Inferior parietal cortex (tissue), 1 donor: Measurements from ENCODE around the gene AIG1.
A peak's percentile ranks its signal among the peaks of the same experiment; 100 is the strongest.
"Not testable (repeated sequence)": the region's sequence is repeated elsewhere in the genome, so short reads cannot be mapped to it uniquely, and the experiment has no call there.

ENCODE experiments used
- DNase-seq: peaks from one replicate; pipeline ENCODE4 v3.0.0-alpha.2; 2016; ENCODE audit errors: extremely low spot score

The AIG1 gene

DNA sequence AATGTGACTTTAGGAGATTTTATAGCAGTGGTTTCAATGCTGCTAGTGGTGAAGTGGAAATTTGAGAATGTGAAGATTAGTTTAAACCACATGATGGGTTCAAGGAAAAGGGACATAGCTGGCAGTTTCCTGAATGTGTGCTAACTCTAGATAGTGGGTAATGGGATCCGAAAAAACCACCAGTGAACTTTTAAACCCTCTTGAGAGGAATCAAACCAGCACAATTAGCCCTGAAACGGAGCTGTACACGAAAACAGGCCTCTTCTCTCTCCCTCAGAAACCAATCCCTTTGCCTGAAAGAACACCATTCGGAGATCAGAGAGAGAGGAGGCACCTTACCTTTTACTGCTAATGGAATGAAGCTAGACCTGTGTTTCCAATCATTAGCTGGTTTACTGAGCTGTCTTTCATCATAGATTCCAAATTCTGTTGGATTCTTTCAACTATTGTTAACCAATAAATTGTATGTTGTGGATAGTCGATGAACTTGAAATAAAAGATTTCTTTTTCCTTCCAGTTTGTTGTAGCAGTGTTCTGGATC is 103.9 kb downstream of the AIG1 start:
- DNase-seq: peak; percentile 54

DNA sequence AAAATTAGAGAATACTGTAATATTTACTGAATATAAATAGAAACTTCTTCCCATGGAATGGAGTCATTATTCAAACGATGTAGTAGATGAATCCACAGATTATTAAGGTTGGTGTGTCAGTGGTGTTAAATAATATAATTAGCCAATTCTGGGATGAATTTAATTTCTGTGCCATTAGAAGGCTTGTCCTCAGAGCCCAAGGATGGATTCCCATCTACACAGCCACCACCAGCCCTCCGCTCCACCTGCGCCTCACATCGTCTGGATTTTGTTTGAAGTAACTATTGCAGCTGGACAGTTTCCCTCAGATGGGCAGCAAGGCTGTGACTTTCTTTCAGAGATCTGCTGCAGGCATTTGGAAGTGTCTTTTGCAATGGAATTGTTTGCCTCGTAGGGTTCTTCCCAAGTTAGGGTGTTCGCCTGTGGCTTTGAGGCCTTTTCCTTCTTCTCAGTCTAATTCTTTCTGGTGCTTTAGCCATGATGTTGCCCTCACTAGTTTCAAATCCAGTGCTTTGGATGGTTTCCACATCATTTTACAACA is 104.7 kb downstream of the AIG1 start:
- no peak for DNase-seq

DNA sequence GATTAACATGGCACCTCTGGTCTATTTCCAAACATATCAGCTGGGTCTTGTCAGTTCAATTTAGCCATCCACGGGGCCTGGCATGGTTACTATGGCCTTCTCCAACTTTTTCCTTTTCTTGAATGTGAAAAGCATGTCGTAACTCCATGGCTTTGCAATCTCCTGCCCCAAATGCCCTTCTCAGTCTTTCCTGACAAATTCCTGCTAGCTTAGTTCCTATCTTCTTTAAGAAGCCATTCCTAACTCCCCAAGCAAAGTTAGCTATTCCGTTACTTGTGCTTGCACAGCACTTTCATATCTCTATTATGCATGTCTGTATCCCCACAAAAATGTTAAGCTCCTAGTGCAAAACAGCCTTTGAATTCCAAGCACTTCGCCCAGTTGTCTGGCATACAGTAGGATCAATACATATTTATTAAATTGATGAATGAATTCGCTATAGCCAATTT is 105.6 kb downstream of the AIG1 start:
- DNase-seq: no peak

DNA sequence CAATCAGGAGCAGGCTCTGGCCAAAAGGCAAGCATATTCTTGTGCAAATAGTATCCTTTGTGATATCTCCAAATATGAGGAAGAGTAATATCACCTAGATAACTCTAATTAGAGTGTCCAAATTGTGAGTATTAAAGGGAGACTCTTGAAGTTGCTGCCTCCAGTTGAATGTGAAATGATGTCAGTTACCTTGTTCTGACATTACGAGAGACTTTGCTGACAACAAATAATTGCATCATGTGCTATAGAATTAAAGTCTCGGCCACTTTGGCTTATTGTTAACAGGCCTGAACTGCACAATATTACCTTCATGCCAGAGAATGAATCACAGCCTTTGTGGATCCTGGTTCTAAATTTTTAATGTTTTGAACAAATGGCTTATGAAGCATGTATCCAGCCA is 106.5 kb downstream of the AIG1 start:
- no peak for DNase-seq

DNA sequence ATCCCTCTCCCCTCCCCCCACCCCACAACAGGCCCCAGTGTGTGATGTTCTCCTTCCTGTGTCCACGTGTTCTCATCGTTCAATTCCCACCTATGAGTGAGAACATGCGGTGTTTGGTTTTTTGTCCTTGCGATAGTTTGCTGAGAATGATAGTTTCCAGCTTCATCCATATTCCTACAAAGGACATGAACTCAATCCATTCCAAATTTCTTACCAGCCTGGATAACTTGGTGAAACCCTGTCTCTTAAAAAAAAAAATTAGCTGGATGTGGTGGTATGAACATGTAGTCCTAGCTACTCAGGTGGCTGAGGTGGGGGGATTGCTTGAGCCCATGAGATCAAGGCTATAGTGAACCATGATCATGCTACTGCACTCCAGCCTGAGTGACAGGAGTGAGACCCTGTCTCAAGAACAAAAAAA is 107.7 kb downstream of the AIG1 start:
- not testable (repeated sequence) for DNase-seq

DNA sequence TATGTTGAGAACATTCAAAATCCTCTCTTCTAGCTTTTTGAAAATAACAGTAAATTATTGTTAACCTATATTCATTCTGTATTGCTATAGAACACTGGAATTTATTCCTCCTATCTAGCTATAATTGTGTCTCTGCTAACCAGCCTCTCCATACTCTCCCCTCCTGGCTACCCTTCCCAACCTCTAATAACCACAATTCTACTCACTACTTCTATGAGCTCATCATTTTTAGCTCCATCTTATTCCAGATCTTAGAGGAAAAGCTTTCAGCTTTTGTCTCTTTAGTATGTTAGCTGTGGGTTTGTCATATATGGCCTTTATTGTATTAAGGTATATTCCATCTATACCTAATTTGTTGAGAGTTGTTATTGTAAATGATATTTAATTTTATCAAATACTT is 108.8 kb downstream of the AIG1 start:
- DNase-seq: no peak

DNA sequence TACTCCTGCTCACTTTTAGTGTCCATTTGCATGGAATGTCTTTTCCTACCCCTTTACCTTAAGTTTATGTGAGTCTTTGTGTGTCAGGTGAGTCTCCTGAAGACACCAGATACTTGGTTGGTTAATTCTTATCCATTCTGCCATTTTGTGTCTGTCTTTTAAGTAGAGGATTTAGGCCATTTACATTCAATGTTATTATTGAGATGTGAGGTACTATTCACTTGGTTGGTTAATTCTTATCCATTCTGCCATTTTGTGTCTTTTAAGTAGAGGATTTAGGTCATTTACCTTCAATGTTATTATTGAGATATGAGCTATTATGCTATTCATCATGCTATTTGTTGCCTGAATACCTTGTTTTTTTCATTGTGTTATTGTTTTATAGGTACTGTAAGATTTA is 113.8 kb downstream of the AIG1 start:
- DNase-seq: no peak

DNA sequence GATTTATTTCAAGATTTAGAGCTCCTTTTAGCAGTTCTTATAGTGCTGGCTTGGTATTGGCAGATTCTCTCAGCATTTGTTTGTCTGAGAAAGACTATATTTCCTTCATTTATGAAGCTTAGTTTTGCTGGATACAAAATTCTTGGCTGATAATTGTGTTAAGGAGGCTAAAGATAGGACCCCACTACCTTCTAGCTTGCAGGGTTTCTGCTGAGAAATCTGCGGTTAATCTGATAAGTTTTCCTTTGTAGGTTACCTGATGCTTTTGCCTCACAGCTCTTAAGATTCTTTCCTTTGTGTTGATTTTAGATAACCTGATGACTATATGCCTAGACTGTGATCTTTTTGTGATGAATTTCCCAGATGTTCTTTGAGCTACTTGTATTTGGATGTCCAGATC is 114.3 kb downstream of the AIG1 start:
- DNase-seq: no peak

DNA sequence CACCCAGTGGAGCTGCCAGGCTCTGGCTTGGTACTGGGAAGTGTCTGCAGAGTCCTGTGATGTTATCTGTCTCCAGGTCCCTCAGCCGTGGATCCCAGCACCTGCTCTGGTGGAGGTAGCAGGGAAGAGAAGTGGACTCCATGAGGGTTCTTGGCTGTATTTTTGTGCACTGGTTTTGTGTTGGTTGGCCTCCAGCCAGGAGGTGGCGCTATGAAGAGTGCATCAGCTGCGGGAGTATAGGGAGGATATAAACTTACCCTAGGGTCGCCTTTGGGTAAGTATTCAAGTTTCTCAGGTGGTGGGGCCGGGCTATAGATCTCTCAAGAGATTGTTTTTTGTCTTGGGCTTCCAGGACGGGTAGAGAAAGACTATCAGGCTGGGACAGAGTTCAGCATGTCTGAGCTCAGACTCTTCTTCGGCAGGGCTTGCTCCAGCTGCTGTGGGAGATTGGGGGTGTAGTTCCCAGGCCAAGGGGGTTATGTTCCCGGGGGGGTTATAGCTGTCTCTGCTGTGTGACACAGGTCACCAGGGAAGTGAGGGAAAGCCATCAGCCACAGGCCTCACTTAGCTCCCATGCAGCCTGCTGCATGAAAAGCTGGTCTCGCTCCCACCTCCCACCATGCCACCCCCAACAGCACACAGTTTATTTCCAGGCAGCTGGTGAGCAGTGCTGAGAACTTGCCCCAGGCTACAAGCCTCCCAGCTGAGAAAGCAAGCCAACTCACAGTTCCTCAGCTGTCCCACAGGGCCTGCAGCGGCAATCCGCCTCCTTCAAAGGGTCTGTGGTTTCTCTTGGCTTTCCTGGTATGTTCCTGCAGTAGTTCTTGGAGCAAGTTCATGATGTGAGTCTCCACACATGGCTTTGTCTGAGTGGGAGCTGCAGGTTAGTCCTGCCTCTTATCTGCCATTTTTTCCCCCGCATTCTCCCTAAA is 115.7 kb downstream of the AIG1 start:
- DNase-seq: no peak

DNA sequence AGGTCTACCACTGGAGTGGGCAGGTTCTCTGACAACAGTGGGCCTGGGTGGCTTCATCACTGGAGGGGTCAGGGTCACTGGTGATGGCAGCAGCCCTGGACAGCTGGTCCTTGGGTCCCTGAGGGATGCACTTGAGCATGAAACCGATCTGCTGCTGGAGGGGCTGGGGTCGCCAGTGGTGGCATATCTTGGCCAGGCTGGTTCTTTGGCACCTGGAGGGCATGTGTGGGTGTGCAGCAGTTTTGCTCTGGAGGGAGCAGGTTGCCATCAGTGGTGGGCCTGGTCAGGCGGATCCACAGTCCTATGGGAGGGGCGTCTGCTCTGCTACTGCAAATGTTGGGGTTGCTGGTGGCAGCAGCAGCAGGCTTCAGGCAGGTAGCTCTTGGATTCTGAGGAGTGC is 117.0 kb downstream of the AIG1 start:
- no peak for DNase-seq

DNA sequence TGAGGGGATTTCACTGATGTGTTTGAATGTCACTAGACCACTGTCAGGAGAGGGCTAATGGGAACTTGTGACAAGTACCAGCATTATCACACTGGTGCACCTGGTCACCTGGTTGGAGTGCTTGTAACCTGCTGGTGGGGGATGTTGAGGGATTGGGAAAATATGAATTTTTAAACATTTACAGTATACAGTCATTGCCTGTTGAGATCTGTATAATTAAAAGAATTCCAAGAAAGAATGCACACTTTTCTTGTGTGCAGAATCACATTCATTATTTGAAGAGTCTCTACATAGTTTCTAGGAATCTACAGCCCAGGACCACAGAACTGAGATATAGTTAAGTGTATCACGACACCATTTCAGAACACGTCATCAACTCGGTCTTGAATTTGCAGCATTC is 118.4 kb downstream of the AIG1 start:
- DNase-seq: no peak

DNA sequence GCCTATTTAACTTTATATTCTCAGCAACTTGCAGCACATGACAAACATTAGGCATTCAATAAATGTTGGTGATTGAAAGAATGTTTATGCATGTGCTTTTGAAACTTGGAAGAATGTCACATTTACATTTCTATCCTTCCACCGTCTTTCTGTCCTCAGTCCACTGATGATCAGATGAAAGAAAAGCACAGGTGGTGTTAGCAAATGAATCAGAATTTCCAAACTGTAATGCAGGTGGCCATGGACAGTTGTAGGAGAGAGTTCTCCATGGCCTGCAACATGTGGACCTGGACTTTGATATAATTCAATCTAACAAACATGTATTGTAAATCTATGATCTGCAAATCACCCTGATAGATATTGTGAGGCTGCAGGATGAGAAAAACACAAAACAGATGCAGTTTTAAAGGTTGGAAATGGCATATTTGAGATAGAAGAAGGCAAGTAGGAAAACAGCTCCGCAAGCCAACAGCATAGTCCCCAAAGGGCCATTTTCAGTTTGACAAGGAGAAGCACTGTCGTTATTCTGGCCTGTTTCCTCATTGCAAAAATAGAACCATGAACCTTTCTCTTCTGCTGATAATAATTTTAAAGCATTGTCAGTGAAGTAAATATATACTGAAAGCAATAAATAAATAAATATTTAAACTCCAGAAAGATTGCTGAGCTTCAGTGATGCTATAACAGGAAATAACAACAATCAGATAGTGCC is 119.4 kb downstream of the AIG1 start:
- DNase-seq: no peak

DNA sequence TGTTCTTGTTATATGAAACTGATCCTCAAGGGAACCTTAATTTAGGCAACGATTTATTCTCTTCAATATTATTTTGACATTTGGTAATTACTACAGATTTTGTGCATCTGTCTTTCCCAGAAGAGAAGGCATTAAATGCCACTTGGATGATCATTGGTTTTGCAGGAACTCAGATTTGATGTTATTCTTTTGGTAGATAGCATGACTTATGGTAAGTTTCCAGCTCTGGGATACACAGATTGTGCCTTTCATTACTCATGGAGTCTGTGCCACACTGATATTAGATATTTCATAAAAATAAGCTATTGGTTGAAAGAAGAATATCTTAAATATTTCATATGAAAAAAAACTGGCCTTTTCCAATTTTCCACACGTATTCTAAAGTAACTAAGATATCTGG is 120.1 kb downstream of the AIG1 start:
- DNase-seq: no peak

DNA sequence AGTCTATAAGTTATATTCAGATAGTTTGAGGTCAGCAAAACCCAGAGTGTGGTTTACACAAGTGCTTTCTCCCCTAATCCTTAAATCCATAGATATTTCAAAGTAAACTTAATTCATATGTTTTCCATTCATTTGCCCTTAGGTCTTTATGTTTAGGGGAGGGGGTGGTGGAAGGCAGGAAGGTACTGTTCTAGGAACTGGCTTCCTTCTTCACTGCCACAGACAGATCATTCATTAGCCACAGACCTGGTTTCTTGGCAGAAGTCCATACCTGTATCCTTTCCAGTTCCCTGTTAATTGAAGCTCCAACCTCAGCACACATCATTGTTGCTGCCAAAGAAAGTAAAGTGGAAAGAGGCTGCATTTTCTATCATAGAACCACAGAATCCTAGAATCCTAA is 123.0 kb downstream of the AIG1 start:
- DNase-seq: no peak

DNA sequence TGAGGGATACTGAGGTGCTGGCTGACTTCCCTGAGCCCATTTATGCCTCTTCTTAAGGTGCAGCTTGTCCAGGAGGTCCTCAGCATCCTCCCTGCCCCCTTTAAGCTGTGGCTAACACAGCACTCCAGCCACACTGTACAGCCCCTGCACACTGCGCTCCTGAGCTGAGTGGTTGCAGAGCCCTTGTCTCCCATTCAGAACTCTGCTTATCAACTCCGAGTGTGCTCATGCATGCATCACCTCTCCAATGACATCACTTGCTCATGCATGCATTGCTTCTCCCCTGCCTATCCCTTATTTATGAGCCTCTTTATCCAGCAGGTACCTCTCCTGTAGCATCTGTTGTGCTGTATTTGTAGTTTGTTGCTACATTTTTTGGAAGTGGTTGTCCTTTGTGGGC is 124.6 kb downstream of the AIG1 start:
- no peak for DNase-seq

DNA sequence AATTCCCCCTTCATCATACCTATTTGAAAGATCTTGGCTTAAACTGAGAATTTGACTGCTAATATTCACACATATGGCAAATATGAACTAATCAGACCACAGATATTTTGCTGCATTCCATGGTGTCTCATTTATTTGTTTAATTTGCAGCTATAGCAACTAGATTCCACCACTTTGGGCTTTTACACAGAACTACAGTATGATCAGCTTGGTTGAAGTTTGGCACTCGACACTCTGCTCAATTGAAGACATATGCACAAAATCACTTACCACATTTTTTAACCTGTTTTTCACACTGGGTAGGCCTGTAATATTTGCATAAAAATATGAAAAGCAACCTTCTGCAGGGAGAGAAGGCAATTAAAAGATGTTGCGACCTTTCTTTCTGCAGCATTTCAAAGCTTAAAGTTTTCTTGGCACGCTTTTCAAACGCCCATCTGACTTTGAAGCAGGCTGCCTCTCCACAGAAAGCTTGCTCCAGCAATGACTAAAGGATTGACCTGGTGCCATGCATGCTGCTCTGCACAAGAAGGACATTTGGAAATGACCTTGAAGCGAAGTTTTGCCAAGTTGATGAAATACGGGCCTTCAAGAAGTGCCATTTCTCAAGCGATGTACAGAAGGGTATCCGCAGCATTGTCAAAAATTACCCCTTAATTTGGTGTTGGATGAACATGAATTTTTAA is 126.7 kb downstream of the AIG1 start:
- no peak for DNase-seq

DNA sequence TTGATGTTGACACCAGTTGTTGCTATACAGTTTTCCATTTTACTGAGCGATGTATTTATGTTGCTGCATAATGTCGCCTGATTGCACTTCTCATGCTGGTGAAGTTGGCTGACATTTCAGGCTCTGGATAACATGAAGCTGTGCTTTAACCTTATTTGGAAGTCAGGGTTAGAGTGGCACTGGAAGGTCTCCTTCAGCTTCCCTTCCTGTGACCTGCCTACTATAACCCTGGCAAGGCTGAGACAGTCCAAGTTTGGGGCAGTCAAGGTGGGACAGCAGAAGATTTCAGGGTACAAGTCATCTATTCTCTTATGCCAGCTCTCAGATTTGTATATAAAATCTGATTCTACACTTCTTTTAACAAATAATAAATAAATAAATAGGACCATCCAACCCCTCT is 127.6 kb downstream of the AIG1 start:
- DNase-seq: no peak

DNA sequence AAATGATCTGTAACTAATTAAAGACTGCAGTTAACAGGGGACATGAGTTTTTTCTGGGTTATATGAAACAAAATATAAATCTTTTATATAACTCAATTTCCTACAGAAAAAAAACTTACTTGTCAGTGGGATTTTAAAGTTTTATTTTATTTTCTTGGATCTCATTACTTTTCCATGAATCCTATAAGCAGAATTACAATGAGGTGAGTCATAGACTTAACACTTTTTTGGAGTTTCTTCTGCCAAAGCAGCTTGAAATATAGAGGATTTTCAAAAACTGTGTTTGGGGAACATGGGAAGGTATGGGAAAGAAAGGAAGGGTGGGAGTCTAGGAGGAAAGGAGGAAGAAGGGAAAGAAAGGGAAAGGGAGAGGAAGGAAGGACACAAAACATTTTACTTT is 130.7 kb downstream of the AIG1 start:
- no peak for DNase-seq

DNA sequence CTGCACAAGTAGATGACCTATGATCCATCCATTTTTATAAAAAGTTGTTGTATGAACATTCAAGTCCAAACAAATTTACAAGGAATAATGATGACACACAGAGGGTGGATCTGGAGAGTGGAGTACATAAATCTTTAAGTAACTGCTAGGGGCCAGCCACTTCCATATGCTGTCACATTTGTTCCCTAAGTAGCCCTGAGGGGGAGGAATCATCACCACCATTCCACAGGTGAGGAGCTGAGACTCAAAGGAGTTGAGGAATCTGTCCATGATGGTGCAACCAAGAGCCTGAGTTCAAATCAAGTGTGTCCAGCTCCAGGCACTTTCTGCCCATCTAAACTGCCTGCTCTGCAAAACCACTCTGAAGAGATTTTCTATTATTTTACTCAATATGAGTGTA is 132.1 kb downstream of the AIG1 start:
- no peak for DNase-seq

DNA sequence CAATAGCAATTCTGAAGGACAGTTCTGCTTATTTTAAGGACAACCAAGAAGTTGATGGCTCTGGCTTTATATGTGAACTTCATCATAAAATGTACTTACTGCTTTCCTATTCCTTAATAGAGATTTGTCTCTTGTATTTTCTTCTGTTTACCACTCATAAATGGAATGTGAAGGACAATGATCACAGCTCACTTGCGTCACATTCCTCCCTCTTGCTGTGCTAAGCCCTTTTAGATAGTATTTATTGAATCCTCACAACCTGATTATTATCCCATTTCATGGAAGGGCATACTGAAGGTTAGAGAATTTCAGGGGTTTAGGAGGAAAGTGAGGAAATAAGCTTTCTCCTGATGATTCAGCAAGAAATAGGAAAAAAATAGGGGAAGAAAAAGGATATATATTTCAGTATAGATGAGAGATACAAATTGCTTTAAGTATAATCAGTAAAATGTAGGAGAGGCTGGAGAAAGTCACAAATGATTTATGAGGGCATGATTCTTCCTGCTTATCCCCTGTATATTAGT is 132.9 kb downstream of the AIG1 start:
- DNase-seq: no peak

DNA sequence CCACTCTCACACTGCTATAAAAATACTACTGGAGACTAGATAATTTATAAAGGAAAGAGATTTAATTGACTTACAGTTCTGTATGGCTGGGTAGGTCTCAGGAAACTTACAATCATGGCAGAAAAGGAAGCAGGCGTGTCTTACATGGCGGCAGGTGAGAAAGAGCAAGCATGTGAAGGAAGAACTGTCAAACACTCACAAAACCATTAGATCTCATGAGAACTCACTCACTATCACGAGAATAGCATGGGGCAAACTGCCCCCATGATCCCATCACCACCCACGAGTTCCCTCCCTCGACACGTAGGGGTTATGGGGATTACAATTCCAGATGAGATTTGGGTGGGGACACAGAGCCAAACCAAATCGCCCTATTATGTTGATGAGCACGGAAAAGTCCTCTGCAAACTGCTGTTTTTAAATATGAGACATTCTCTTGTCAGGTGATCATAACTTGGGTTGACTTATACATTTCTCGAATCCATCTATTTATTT is 133.5 kb downstream of the AIG1 start:
- no peak for DNase-seq
